Lung (tissue), 12 donors: ENCODE data around the gene TRIM72. TPM values are rescaled to one million over a fixed set of nuclear protein-coding genes. Genes with fewer than 3 reads are reported as not detected.

Source experiments
- ATAC-seq: fragments of 200-7000 bp; cut with Tn5 transposase; one replicate; pipeline ENCODE4 v1.9.1; 2020; ENCODE audit warnings: moderate number of reproducible peaks; ENCODE audit not compliant: insufficient read depth, low FRiP score
- DNase-seq, 3 donors: peaks; one replicate each; pipeline ENCODE4 v3.0.0-alpha.2; 2013 to 2017
- H3K27ac ChIP-seq, 2 donors: one replicate each; pipeline ENCODE4 v1.5.1; 2013; ENCODE audit warnings: mild to moderate bottlenecking in 2 of 2, moderate library complexity in 2 of 2, control low read depth in 1 of 2, inconsistent platforms in 1 of 2, low read depth in 1 of 2, low read length in 1 of 2
- H3K27me3 ChIP-seq, 3 donors: one replicate each; pipeline ENCODE4 v1.5.1; 2013; ENCODE audit warnings: low read length in 2 of 3; ENCODE audit not compliant: control insufficient read depth in 3 of 3, insufficient read depth in 3 of 3
- H3K36me3 ChIP-seq, 4 donors: one replicate each; pipeline ENCODE4 v1.5.1; 2013; ENCODE audit warnings: low read length in 4 of 4, mild to moderate bottlenecking in 1 of 4, moderate library complexity in 1 of 4; ENCODE audit not compliant: control insufficient read depth in 4 of 4, insufficient read depth in 4 of 4
- H3K4me1 ChIP-seq, 5 donors: one replicate each; pipeline ENCODE4 v1.5.1; 2013; ENCODE audit warnings: low read length in 5 of 5, mild to moderate bottlenecking in 2 of 5, moderate library complexity in 1 of 5; ENCODE audit not compliant: control insufficient read depth in 5 of 5, insufficient read depth in 5 of 5
- H3K4me3 ChIP-seq: one replicate; pipeline ENCODE4 v1.5.1; 2013; ENCODE audit warnings: mild to moderate bottlenecking, control low read depth, moderate library complexity
- H3K9ac ChIP-seq, 2 donors: one replicate each; pipeline ENCODE4 v1.5.1; 2013; ENCODE audit warnings: low read length in 2 of 2, control low read depth in 1 of 2; ENCODE audit not compliant: insufficient read depth in 1 of 2
- H3K9me3 ChIP-seq, 4 donors: one replicate each; pipeline ENCODE4 v1.5.1; 2013; ENCODE audit warnings: low read length in 3 of 4, mild to moderate bottlenecking in 1 of 4, moderate library complexity in 1 of 4; ENCODE audit not compliant: control insufficient read depth in 4 of 4, insufficient read depth in 3 of 4
- CTCF ChIP-seq: IDR thresholded peaks from 2 replicates; pipeline ENCODE4 v1.5.1; 2012; ENCODE audit warnings: mild to moderate bottlenecking; ENCODE audit errors: control extremely low read depth, extremely low read depth
- WGBS, 2 donors: extraction: QIAGEN DNeasy Blood & Tissue Kit; methylation state at CpG; one replicate each; pipeline ENCODE4 v1.1.7; 2013; 5-methylcytosine and 5-hydroxymethylcytosine counted together
- polyA plus RNA-seq, 2 donors: library from polyadenylated mRNA; stranded (reverse); fragments of 200-250 nt; gene quantifications; one replicate each; pipeline ENCODE4 v1.2.1, GENCODE V29; 2013
- total RNA-seq, 2 donors: library from RNA; depleted of rRNA in 1 of 2; stranded (reverse); fragments of >200 nt in 1 of 2; gene quantifications; one replicate each; pipeline ENCODE4 v1.2.1, GENCODE V29; 2014 to 2021
- donor health status: control.
- donor health status: control.
- donor health status: Bipolar disorder and iron deficiency.
- donor health status: healthy.
- donor health status: DM: yes; HTN: yes; CAD: no.

TRIM72 gene
- total and polyA plus RNA-seq, 4 donors = 0.02 to 0.09 (median 0.03) TPM; not detected in 1

DNA sequence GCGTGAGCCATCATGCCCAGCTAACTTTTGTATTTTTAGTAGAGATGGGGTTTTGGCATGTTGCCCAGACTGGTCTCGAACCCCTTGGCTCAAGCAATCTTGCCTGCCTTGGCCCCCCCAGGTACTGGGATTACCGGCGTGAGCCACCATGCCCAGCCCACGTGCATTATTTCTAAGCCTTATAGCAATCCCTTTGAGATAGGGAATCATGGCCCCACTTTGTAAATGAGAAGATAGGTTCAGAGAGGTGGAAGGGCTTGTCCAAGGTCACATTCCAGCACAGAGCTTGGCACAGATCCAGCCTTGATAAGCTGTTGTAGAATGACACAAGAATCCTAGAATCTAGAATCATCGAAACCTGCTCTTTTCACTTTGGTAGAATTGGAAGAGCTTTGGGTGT is 7.1 kb upstream of the TRIM72 start:
- H3K4me1 ChIP-seq = peaks cover 0 to 2% (median 0%) of the 10 kb centered on the region in 5 donors
- ATAC-seq (no peak), DNase-seq (no peak)
- H3K27ac ChIP-seq = no peak overlapping the region
- H3K4me3 ChIP-seq = no peak overlapping the region
- no peaks in the 10 kb centered on the region for H3K36me3 ChIP-seq
- H3K9me3 ChIP-seq = no peaks in the 10 kb centered on the region
- TF ChIP-seq CTCF = no peak
- H3K27me3 ChIP-seq = peaks cover 0 to 24% (median 3%) of the 10 kb centered on the region in 3 donors
- 41 to 58% methylated on average over 6 of the region's 6 CpGs for WGBS, 2 donors
- H3K9ac ChIP-seq = no peak overlapping the region

- Histone ChIP-seq H3K9ac (no peak overlapping the region), H3K4me1 (peaks cover 2 to 19% (median 7%) of the 10 kb centered on the region in 5 donors), H3K9me3 (no peaks in the 10 kb centered on the region), H3K36me3 (no peaks in the 10 kb centered on the region), H3K27ac (no peak overlapping the region), H3K27me3 (peaks cover 0 to 57% (median 42%) of the 10 kb centered on the region in 3 donors), H3K4me3 (no peak overlapping the region)
- no peak for TF ChIP-seq CTCF
- 96 to 97% methylated on average over 1 of the region's 1 CpG for WGBS, 2 donors
- no peak for ATAC-seq
- no peak for DNase-seq
Measured at GRCh38 chr16:31213342-31213741, 577 bp upstream of the TRIM72 start.

DNA sequence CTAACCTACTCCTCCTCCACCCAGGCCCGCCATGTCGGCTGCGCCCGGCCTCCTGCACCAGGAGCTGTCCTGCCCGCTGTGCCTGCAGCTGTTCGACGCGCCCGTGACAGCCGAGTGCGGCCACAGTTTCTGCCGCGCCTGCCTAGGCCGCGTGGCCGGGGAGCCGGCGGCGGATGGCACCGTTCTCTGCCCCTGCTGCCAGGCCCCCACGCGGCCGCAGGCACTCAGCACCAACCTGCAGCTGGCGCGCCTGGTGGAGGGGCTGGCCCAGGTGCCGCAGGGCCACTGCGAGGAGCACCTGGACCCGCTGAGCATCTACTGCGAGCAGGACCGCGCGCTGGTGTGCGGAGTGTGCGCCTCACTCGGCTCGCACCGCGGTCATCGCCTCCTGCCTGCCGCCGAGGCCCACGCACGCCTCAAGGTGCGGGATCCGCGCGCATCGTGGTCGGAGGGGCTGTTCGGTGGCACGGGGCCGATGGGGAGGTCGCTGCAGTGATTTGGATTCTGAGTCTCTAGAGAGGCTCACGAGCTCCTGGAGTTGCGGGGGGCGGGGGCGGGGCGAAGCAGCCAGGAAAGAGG is 878 bp downstream of the TRIM72 start:
- Histone ChIP-seq H3K36me3 (no peaks in the 10 kb centered on the region), H3K4me1 (peaks cover 2 to 19% (median 7%) of the 10 kb centered on the region in 5 donors), H3K27ac (no peak overlapping the region), H3K9me3 (no peaks in the 10 kb centered on the region), H3K4me3 (peak overlapping the region; percentile 3), H3K27me3 (peaks cover 0 to 61% (median 47%) of the 10 kb centered on the region in 3 donors), H3K9ac (no peak overlapping the region)
- DNase-seq = no peak
- TF ChIP-seq CTCF = no peak
- ATAC-seq = no peak
- WGBS, 2 donors = 8 to 10% methylated on average over 56 to 58 of the region's 58 CpGs
